ENCODE results near the gene AGRN.
"Not testable (repeated sequence)": the region's sequence is repeated elsewhere in the genome, so short reads cannot be mapped to it uniquely, and the experiment has no call there.

The AGRN gene

DNA sequence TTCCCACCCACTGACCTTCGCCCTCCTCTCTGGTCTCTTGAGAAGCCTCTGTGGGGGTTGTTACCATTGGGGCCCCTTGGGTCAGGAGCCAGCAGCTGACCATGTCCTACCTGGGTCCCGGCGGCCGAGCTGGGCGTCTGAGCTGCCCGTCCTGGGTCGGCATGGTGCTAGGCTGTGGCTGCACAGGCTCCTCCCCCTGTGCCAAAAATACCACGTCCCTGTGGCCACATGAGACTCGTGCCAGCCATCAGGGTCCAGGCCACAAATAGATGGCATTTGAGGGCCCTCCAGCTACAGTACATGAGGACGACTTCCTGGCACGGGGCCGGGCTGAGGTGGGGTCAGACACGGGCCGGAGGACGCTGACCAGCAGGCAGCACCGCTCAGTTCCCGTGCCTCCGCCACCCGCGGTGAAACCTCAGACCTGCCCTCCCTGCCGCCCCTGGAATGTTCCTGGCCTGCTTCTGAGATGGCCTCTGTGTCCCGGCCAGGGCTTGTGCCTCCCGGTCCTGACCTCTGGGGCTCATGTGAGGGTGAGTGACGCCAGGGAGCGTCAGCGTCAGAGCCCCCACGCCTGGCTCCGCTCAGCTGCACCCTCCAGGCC, 37.9 kb upstream of the AGRN start, which contains the start of gene PERM1:
Gene PERM1, minus strand, starts transcription at position 139 of the 604 bp plus-strand sequence. CDS start 1,064 bp downstream, outside the sequence.
- TF ChIP-seq, protein P1, sequence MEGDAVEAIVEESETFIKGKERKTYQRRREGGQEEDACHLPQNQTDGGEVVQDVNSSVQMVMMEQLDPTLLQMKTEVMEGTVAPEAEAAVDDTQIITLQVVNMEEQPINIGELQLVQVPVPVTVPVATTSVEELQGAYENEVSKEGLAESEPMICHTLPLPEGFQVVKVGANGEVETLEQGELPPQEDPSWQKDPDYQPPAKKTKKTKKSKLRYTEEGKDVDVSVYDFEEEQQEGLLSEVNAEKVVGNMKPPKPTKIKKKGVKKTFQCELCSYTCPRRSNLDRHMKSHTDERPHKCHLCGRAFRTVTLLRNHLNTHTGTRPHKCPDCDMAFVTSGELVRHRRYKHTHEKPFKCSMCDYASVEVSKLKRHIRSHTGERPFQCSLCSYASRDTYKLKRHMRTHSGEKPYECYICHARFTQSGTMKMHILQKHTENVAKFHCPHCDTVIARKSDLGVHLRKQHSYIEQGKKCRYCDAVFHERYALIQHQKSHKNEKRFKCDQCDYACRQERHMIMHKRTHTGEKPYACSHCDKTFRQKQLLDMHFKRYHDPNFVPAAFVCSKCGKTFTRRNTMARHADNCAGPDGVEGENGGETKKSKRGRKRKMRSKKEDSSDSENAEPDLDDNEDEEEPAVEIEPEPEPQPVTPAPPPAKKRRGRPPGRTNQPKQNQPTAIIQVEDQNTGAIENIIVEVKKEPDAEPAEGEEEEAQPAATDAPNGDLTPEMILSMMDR (IDR thresholded peaks at IDR 0.05; ENCODE audit: low read depth, low read length, missing control alignments): no peak

DNA sequence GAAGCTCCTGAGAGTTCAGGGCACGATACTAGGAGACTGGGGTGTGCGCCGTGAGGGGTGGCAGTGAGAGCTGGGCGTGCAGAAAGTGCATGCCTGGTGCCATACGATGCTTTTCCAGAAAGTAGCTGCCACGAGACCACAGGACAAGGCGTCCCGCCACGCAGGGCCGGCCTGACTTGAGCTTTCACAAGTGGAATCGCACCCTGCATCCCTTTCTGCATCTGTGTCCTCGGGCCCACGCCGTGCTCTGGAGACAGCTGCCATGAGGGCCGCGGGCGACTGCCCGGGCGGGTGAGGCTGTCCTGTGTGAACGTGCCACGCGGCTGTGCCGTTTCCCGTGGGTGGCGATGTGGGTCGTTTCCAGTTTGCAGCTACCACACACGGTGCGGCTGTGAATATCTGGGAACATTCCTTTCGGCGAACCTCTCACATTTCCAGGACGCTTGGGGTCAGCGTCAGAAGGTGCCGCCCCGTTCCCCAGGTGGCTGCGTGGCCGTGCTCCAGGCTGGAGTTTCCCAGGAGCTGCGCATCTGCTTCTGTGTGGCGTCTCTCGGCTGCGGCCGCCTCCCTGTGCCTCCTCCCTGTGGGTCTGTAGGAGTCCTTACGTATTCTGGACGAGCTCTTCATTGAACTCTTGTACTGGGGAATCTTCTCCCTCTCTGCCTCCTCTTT, 37.0 kb upstream of the AGRN start:
- no peak for DNase-seq (ENCODE audit: extremely low read depth, low read depth)
- H3K4me3 ChIP-seq (replicated peaks; ENCODE audit: low read depth, low read length): no peak overlapping the region
- TF ChIP-seq, protein P1 (IDR thresholded peaks at IDR 0.05; ENCODE audit: low read depth, low read length, missing control alignments): no peak

More for the DNA sequence above, 37.9 kb upstream of the AGRN start, which contains the start of gene PERM1:
- H3K4me3 ChIP-seq (replicated peaks; ENCODE audit: low read depth, low read length): no peak within 1 kb of the TSS
- DNase-seq (ENCODE audit: extremely low read depth, low read depth): no peak

DNA sequence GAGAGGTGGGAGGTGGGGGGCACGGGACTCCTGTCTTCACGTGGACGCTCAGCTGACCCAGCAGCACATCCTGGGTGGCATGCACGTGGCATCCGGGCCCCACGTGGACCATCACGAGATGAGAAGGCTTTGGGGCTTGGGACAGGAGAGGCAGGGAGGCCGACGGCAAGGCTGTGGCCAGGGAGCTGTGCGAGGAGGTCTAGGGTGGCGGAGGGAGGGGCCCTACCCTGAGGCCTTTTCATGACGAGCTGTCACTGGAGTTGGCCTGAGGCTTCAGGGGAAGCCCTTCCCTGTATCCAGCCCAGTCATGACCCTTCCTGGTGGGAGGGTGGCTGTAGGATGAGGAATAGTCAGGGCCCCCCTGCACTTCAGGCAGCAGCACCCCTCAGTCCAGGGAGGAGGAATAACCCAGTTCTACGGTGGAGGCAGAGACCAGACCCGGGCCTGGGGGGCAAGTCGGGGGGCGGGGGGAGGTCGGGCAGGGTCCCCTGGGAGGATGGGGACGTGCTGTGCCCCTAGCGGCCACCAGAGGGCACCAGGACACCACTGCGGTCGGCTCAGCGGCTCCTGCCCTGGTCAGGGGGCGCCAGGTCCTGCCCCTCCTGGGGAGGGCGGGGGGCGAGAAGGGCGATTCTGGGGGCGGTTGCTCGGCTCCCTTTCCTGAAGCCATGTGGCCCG, 36.0 kb upstream of the AGRN start:
- TF ChIP-seq, protein P1 (IDR thresholded peaks at IDR 0.05; ENCODE audit: low read depth, low read length, missing control alignments): peak; percentile 64
- H3K4me3 ChIP-seq (replicated peaks; ENCODE audit: low read depth, low read length): no peak overlapping the region

DNA sequence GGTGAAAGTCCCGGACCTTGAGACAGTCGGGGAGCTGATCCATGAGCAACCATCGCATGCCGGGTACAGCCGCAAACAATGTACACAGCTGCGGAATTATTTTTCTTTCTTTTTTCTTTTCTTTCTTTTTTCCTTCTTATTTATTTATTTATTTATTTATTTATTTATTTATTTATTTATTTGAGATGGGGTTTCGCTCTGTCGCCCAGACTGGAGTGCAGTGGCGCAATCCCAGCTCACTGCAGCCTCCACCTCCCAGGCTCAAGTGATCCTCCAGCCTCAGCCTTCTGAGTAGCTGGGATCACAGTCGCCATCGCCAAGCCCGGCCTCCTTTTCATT, 35.5 kb upstream of the AGRN start:
- TF ChIP-seq, protein P1 (IDR thresholded peaks at IDR 0.05; ENCODE audit: low read depth, low read length, missing control alignments): no peak
- no peak for DNase-seq (ENCODE audit: extremely low read depth, low read depth)
- H3K4me3 ChIP-seq (replicated peaks; ENCODE audit: low read depth, low read length): no peak overlapping the region

More for the DNA sequence above, 36.0 kb upstream of the AGRN start:
- DNase-seq (ENCODE audit: extremely low read depth, low read depth): no peak

DNA sequence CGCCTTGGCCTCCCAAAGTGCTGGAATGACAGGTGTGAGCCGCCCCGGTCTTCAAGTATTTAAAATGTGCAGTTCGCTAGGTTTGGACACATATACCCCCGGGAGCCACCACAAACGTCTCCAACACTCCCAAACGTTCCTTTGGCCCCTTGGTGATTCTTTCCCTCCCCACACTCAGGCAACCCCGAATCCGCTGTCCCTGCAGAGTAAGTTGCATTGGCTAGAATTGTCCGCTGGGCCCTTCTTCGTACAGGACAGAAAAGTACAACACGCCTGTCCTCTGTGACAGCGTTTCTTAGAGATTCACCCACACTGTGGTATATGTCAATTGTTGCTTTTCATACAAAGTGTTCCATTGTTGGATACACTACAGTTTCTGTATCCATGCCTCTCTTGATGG, 34.8 kb upstream of the AGRN start:
- TF ChIP-seq, protein P1 (IDR thresholded peaks at IDR 0.05; ENCODE audit: low read depth, low read length, missing control alignments): no peak
- DNase-seq (ENCODE audit: extremely low read depth, low read depth): no peak

DNA sequence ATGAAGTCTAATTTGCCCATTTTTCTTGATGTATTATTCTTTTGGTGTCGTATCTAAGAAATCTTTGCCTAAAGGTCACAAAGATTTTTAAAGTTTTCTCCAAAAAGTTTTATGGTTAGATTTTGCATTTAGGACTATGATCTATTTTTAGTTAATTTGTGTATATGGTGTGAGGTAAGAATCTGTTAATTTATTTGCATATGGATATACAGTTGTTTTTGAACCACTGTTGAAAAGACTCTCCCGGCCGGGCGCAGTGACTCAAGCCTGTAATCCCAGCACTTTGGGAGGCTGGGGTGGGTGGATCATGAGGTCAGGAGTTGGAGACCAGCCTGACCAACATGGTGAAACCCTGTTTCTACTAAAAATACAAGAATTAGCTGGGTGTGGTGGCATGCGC, 31.9 kb upstream of the AGRN start:
- DNase-seq (ENCODE audit: extremely low read depth, low read depth); H3K4me3 ChIP-seq (replicated peaks; ENCODE audit: low read depth, low read length): not testable (repeated sequence)

More for the DNA sequence above, 34.8 kb upstream of the AGRN start:
- no peak overlapping the region for H3K4me3 ChIP-seq (replicated peaks; ENCODE audit: low read depth, low read length)

DNA sequence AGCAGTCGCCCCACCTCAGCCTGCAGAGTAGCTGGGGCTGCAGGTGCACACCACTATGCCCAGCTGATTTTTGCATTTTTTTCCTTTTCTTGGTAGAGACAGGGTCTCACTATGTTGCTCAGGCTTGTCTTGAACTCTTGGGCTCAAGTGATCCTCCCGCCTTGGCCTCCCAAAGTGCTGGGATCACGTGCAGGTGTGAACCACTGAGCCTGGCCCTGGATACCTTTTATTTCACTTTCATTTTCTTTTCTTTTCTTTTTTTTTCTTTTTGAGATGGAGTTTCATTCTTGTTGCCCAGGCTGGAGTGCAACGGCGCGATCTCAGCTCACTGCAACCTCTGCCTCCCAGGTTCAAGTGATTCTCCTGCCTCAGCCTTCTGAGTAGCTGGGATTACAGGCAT, 28.6 kb upstream of the AGRN start:
- not testable (repeated sequence) for DNase-seq (ENCODE audit: extremely low read depth, low read depth); H3K4me3 ChIP-seq (replicated peaks; ENCODE audit: low read depth, low read length)

Measured in HFF-Myc (cell line).